SK-N-SH (cell line): ENCODE results near the gene NRG3.

Experiments
- CTCF ChIP-seq: fragments of 200-600 bp; sonication (generic); IDR thresholded peaks from 2 replicates; pipeline ENCODE4 v1.6.1; 2017; ENCODE audit warnings: antibody characterized with exemption, mild to moderate bottlenecking, moderate library complexity
- EP300 ChIP-seq, 2 experiments: IDR thresholded peaks; 2 replicates each; pipeline versions ENCODE4 v1.4.0 to v1.6.1; 2012; ENCODE audit warnings: borderline replicate concordance in 1 of 2, low read depth in 1 of 2, low read length in 1 of 2
- MEF2A ChIP-seq: IDR thresholded peaks from 2 replicates; pipeline ENCODE4 v1.4.0; 2012; ENCODE audit warnings: low read depth, borderline replicate concordance
- MXI1 ChIP-seq: IDR thresholded peaks from 2 replicates; pipeline ENCODE4 v1.6.1; 2012; ENCODE audit warnings: mild to moderate bottlenecking, low read depth, low read length, improper control_type of control experiment
- PBX3 ChIP-seq: IDR thresholded peaks from 2 replicates; pipeline ENCODE4; 2012
- RAD21 ChIP-seq: IDR thresholded peaks from 2 replicates; pipeline ENCODE4 v1.6.1; 2012; ENCODE audit warnings: mild to moderate bottlenecking, low read length
- RCOR1 ChIP-seq: fragments of 150-350 bp; IDR thresholded peaks from 2 replicates; pipeline ENCODE4 v1.6.1; 2017; ENCODE audit warnings: antibody characterized with exemption, low read length
- RFX5 ChIP-seq: IDR thresholded peaks from 2 replicates; pipeline ENCODE4 v1.6.1; 2012; ENCODE audit warnings: mild to moderate bottlenecking, improper control_type of control experiment, low read length
- SMC3 ChIP-seq: IDR thresholded peaks from 2 replicates; pipeline ENCODE4 v1.6.1; 2012; ENCODE audit warnings: low read depth, low read length, improper control_type of control experiment
- ZBTB33 ChIP-seq: IDR thresholded peaks from 2 replicates; pipeline ENCODE4 v1.4.0; 2012; ENCODE audit warnings: low read depth, borderline replicate concordance

- TF ChIP-seq PBX3: no peak
- no peak for TF ChIP-seq RAD21
- TF ChIP-seq EP300 (IDR thresholded peaks at IDR 0.05; ENCODE audit: borderline replicate concordance in 1 of 2, low read depth in 1 of 2, low read length in 1 of 2): no peak
- no peak for TF ChIP-seq RCOR1
- no peak for TF ChIP-seq RFX5
- TF ChIP-seq MEF2A: no peak
- TF ChIP-seq MXI1: no peak
- TF ChIP-seq SMC3: no peak
- TF ChIP-seq CTCF: no peak
- TF ChIP-seq ZBTB33: no peak
Observed at GRCh38 chr10:82750538-82750937, 875.5 kb downstream of the NRG3 start.
